Cardiac fibroblast (primary cell): Measurements from ENCODE around the gene COL18A1.

Experiments
- DNase-seq, 2 donors: peaks; one replicate each; pipeline versions ENCODE4 v3.0.0 to v3.0.0-alpha.2; 2010; ENCODE audit warnings: low read depth in 2 of 2
- H3K4me3 ChIP-seq, 2 donors: replicated peaks in 1 of 2; 1 replicate in 1 of 2; 2 replicates in 1 of 2; pipeline ENCODE4 v1.5.1; 2011; ENCODE audit warnings: low read depth in 2 of 2, low read length in 2 of 2, mild to moderate bottlenecking in 2 of 2, moderate library complexity in 1 of 2
- TF ChIP-seq, protein P1 (sequence below): IDR thresholded peaks from one replicate; pipeline ENCODE4 v1.5.1; 2011; ENCODE audit warnings: low read depth, mild to moderate bottlenecking, low read length, inconsistent platforms

COL18A1 gene

DNA sequence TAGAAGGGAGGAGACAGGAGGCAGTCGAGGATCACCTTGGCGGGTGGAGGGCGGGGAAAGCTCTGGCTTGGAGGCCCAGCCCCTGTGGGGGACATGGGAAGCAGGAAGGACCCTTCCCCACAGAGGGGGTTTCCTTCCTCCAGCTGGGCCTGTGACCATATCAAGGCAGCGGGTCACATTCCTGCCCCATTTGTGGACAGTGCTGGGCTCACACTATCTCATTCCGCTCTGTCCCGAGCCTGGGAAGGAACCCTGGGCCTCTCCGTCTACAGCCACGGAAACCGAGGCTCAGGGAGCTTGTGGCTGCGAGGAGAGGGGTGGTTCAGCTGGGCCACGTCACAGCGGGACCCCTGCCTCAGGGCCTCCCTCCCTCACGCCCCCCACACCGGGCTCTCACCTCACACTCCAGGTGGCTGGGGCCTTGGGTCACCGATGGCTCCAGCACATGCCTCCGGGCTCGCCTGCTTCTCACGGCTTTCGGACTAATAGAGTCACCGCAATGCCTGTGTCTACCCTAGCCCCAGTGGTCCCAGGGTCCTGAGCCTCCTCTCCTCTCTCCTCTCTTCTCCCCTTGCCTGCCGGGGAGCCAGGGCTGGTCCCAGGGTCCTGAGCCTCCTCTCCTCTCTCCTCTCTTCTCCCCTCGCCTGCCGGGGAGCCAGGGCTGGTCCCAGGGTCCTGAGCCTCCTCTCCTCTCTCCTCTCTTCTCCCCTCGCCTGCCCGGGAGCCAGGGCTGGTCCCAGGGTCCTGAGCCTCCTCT is 80.9 kb downstream of the COL18A1 start:
- no peak for DNase-seq
- TF ChIP-seq, protein P1, sequence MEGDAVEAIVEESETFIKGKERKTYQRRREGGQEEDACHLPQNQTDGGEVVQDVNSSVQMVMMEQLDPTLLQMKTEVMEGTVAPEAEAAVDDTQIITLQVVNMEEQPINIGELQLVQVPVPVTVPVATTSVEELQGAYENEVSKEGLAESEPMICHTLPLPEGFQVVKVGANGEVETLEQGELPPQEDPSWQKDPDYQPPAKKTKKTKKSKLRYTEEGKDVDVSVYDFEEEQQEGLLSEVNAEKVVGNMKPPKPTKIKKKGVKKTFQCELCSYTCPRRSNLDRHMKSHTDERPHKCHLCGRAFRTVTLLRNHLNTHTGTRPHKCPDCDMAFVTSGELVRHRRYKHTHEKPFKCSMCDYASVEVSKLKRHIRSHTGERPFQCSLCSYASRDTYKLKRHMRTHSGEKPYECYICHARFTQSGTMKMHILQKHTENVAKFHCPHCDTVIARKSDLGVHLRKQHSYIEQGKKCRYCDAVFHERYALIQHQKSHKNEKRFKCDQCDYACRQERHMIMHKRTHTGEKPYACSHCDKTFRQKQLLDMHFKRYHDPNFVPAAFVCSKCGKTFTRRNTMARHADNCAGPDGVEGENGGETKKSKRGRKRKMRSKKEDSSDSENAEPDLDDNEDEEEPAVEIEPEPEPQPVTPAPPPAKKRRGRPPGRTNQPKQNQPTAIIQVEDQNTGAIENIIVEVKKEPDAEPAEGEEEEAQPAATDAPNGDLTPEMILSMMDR: no peak
- H3K4me3 ChIP-seq: no peak overlapping the region

DNA sequence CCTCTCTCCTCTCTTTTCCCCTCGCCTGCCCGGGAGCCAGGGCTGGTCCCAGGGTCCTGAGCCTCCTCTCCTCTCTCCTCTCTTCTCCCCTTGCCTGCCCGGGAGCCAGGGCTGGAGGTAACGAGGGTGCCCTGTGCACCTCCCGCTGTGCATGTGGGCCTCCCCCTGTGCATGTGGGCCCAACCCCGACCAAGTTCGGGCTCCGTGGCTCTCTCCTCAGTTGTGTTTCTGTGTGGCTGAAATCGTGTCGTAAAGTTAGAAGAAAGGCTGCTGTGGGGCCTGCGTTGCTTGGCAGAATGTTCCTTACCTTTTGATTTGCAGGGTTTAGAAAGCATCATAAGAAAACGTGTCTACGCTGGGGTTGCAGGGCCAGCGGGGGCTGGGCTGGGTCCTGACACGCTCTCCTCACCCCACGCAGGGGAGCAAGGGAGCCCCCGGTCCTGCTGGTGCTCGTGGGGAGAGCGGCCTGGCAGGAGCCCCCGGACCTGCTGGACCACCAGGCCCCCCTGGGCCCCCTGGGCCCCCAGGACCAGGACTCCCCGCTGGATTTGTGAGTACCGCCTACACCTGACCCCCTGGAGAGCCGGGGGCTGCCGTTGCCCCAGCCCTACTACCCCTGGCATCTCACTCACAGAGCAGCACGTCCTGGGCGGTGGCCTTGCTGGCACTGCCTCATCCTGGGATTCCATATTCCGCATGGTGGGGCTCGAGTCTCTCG is 81.6 kb downstream of the COL18A1 start:
- TF ChIP-seq, protein P1: no peak
- H3K4me3 ChIP-seq: no peak overlapping the region
- no peak for DNase-seq

DNA sequence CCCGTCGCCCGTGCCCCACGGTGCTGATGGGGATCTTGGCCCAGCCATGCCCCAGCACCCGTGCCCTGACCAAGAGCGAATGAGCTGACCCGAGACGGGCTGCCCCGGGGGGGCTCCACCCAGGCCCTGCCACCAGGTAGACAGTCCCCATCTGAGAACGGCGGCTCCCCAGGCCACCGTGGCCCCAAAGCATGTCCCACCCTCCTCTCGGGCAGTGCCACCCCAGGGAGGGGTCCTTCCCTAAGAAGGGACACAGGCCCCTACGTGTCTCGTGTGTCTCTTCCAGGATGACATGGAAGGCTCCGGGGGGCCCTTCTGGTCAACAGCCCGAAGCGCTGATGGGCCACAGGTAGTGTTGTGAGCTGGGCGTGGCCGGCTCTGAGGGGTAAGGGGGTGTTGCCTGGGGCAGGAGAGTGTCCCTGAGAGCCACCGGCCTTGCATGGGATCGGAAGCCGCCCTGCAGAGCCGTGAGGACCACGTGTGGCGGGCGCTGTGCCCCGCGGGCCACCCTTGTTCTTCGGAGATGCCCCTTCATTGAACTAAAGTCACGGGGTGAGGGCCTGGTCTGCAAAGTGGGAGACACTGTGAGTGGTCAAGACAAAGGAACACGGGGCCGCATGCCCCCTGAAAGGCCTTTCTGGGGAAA is 82.3 kb downstream of the COL18A1 start:
- no peak overlapping the region for H3K4me3 ChIP-seq
- DNase-seq: no peak
- TF ChIP-seq, protein P1: no peak

DNA sequence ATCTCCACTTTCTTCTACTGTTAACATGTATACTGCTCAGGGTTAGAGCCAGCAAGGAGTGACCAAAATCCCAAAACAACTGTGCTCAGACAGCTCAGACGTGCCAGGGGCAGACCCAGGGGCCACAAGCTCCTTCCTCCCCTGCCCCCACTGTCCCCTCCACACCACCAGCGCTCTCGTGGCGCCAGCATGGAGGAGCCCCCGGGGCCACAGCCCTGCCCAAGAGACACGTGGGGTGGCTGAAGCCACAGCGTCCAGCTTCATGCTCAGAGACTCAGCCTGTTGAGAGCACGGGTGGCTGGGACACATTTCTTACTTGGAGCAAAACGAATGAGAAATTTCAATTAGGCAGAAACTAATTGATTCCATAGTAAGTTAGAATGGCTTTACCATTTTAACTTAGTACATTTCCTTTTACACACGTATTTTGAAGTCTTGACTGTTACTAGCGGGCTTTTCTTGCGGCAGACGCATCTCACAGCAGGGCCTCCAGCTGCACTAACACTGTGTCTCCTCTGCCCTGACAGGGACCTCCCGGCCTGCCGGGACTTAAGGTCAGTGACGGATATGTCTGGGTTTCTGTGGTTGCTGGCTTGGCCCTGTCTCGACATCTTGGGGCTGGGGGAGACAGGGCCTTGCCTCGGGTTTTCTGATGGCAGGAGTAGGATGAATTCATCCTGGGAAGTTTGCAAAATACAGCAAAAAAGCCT is 83.1 kb downstream of the COL18A1 start:
- DNase-seq: no peak
- TF ChIP-seq, protein P1: no peak
- no peak overlapping the region for H3K4me3 ChIP-seq

DNA sequence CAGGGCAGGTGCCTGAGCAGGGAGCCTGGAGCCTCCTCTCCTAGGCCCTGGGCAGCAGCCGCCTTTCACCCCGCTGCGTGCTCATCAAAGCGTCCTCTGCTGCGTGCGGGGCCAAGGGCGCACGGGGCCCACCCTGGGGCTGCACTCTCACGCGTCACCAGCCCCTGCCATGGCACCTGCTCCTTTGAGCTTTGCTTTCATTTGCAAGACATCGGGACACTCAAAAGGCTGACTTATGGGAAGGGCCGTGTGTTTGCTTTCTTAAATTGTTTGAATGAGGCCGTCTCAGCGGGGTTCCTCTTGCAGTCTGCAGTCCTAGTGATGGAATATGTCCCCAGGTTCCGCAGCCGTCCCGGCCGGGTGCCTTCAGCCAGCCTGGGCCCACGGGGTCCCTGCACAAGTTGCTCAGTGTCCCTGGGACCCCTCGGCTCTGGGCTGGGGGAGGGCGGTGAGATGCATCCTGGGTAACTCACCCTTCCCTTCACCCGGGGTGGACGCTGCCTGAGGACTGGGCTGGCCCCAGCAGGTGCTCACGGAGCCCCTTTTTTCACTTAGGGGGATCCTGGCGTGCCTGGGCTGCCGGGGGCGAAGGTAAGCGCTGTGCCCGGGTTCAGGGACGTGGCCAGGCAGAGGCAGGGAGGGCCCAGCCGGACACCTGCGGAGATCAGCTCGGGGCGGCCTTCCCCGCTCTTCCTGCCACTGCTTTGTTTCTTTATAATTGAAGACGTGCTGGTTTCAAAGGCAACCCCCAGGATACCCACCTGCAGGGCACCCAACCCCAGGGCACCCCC is 84.2 kb downstream of the COL18A1 start:
- no peak overlapping the region for H3K4me3 ChIP-seq
- DNase-seq: no peak
- TF ChIP-seq, protein P1: no peak

DNA sequence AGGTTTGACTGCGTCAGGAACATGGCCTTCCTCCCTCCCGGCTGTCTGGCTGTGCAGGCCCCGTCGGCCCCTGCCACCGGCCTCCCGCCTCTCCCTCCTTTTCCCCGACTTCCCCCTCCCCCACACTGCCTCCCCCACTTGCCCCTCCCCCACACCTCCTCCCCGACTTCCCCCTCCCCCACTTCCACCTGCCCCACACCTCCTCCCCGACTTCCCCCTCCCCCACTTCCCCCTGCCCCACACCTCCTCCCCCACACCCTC is 84.7 kb downstream of the COL18A1 start:
- no peak overlapping the region for H3K4me3 ChIP-seq
- TF ChIP-seq, protein P1: no peak
- DNase-seq: no peak
